Mucosa of descending colon (tissue), 3 donors: Measurements from ENCODE around the gene WDR46. TPM values are rescaled to one million over a fixed set of nuclear protein-coding genes. Genes with fewer than 3 reads are reported as not detected.

ENCODE experiments used
- ATAC-seq: fragments of 200-7000 bp; cut with Tn5 transposase; one replicate; pipeline ENCODE4 v1.9.1; 2020; ENCODE audit warnings: mild to moderate bottlenecking, moderate library complexity
- DNase-seq, 3 donors: peaks; one replicate each; pipeline ENCODE4 v3.0.0-alpha.2; 2020
- H3K36me3 ChIP-seq: fragments of 200-600 bp; one replicate; pipeline ENCODE4 v1.8.0; 2021; ENCODE audit warnings: low read depth, mild to moderate bottlenecking
- H3K4me1 ChIP-seq: fragments of 200-600 bp; one replicate; pipeline ENCODE4 v1.8.0; 2021; ENCODE audit warnings: low read depth, mild to moderate bottlenecking
- H3K4me3 ChIP-seq: fragments of 200-600 bp; one replicate; pipeline ENCODE4 v1.8.0; 2021; ENCODE audit warnings: mild to moderate bottlenecking
- H3K9me3 ChIP-seq: fragments of 200-600 bp; one replicate; pipeline ENCODE4 v1.8.0; 2021; ENCODE audit warnings: mild to moderate bottlenecking
- intact Hi-C, 2 donors: fragments of 100-400 bp; cut with DNase I in 1 of 2; cut with micrococcal nuclease in 1 of 2; formaldehyde crosslinking; loops; one replicate each; pipeline versions ENCODE4 v1.11.0 to v1.11.1; 2022; cut with DNase I, micrococcal nuclease
- total RNA-seq, 3 donors: library from RNA; stranded (reverse); fragmentation: NEBNext Ultra II Directional in 2 of 3; extraction: Animal tissue kit (Norgen Biotek cat#: 25700) in 2 of 3; gene quantifications; one replicate each; pipeline versions ENCODE4 v1.2.1 to v1.2.4, GENCODE V29; 2021 to 2023
- TF ChIP-seq, protein P1 (sequence below): fragments of 200-600 bp; IDR thresholded peaks from one replicate; pipeline ENCODE4 v1.8.0; 2022; ENCODE audit warnings: antibody characterized with exemption, mild to moderate bottlenecking
- donor health status: DM: no; HTN: no; CAD: no; lungs with moderate emphysema.
- donor health status: DM: no; HTN: no; CAD: no.
- donor health status: DM: no; HTN: yes; CAD: no.

Gene WDR46
- total RNA-seq, 3 donors from 2014 or later: 25.5 to 37.9 (median 30.9) TPM

DNA sequence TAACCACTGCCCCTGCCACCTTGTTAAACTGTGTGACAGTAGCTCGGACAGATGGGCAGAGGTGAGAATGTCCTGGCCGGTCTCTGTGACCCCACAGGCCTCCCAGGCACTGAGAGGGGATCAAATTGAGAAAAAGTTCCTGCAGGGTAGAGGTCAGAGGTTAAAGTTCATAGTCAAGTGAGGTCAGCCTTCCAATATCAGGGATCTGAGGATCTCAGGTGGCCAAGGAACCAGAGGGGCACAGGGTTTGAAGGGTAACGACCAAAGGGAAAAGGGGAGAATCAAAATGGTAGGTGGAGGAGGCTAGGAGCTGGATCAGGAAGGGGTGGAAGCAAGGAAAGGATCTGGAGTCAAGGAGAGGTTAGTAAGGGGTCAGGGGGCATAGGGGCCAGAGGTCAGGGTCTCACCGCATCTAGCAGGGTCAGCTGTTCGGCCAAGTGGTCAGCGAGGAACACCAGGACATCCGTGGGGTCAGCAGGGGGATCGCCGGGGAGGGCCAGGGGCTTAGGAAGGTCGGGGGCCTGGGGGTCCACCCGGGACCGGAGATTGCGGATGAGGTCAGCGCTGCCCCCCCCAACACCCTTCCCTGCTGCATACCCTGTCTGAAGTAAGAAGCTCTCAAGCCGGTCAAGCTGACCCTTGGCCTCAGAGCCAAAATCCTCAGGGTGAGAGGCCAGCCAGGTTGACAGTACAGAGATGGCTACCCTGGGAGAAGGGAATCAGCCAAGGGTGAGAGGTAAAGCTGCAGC is 6.8 kb upstream of the WDR46 start:
- Histone ChIP-seq H3K9me3 (no peaks in the 10 kb centered on the region), H3K36me3 (no peaks in the 10 kb centered on the region), H3K4me1 (peaks cover 19% of the 10 kb centered on the region), H3K4me3 (no peak overlapping the region)
- ATAC-seq: no peak
- intact Hi-C loops: no loop called here
- TF ChIP-seq, protein P1, sequence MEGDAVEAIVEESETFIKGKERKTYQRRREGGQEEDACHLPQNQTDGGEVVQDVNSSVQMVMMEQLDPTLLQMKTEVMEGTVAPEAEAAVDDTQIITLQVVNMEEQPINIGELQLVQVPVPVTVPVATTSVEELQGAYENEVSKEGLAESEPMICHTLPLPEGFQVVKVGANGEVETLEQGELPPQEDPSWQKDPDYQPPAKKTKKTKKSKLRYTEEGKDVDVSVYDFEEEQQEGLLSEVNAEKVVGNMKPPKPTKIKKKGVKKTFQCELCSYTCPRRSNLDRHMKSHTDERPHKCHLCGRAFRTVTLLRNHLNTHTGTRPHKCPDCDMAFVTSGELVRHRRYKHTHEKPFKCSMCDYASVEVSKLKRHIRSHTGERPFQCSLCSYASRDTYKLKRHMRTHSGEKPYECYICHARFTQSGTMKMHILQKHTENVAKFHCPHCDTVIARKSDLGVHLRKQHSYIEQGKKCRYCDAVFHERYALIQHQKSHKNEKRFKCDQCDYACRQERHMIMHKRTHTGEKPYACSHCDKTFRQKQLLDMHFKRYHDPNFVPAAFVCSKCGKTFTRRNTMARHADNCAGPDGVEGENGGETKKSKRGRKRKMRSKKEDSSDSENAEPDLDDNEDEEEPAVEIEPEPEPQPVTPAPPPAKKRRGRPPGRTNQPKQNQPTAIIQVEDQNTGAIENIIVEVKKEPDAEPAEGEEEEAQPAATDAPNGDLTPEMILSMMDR: no peak
- DNase-seq: peak in 1 of 3 donors; percentile 33

DNA sequence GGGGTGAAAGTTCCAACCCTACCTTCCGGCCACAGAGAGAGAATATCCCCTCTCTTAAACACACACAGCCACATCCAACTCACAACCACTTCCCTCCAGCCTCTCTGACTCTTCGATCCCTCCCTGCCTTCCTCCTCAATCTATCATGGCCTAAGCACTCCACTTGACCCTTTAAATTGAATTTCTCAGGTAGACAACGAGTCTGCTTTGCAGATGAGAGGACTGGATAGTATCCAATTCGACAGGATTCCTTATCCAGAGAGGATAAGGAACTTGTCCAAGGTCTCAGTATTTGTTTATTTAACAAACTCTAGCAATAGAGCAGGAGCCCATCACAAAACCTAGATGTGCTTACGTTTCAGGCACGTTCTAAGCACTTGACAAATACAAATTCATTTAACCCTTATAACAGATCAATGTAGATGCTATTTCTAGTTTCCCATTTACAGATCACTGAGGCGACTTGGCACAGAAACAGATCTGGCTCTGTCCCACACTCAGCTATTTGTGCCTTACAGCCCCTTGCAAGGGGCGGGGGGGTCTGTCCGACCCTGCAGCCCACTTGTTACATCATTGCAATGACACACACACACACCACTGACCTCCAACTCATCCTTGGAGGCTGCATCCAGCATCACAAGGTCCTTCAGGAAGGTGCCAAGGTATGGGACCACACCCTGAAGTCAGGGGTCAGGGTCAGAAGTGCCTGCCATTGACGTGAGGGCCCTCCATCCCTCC is 5.2 kb upstream of the WDR46 start:
- peaks cover 19% of the 10 kb centered on the region for H3K4me1 ChIP-seq
- TF ChIP-seq, protein P1: no peak
- H3K36me3 ChIP-seq: no peaks in the 10 kb centered on the region
- no peaks in the 10 kb centered on the region for H3K9me3 ChIP-seq
- no peak overlapping the region for H3K4me3 ChIP-seq
- ATAC-seq (no peak), DNase-seq (no peak)
- intact Hi-C loops: no loop called here

DNA sequence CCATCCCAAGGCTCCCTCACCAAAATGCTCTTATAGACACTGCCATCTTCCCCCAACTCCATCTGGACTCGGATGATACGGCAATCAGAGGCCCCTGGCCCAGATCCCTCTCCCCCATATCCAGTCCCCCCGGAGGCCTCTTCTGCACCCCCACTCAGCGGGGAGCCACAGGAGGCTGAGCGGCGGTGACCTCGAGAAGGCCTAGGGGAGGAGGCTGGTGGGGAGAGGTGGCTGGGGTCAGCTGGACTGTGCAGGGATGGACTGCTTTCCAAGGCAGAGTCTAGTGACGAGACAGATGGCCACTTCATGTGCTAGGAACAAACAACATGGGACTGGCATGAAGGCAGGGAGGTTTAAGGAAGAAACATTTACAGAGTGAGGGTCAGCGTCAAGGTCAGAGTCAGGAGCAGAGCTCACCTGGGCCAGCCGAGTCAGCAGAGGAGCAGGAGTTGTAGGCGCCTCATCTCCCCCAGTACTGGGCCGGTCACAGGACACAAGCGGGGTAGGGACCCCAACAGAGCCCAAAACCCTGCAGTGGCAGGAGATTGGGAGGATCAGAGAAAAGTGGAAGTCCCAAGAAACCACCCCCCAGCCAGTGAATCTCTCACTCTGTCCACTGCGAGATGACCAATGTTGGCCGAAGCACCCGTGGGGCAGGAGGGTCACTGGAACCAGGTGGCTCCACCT is 4.1 kb upstream of the WDR46 start:
- H3K36me3 ChIP-seq: no peaks in the 10 kb centered on the region
- intact Hi-C loops: no loop called here
- TF ChIP-seq, protein P1: no peak
- ATAC-seq: no peak
- H3K4me1 ChIP-seq: peaks cover 21% of the 10 kb centered on the region
- DNase-seq: no peak
- H3K9me3 ChIP-seq: no peaks in the 10 kb centered on the region
- H3K4me3 ChIP-seq: no peak overlapping the region

- intact Hi-C loops: no loop called here
- TF ChIP-seq, protein P1: no peak
- ATAC-seq: no peak
- peaks cover 18% of the 10 kb centered on the region for H3K4me1 ChIP-seq
- no peaks in the 10 kb centered on the region for H3K36me3 ChIP-seq
- H3K9me3 ChIP-seq: no peaks in the 10 kb centered on the region
- H3K4me3 ChIP-seq: no peak overlapping the region
- DNase-seq: no peak
Measured at GRCh38 chr6:33290459-33290858, 1.4 kb upstream of the WDR46 start.

DNA sequence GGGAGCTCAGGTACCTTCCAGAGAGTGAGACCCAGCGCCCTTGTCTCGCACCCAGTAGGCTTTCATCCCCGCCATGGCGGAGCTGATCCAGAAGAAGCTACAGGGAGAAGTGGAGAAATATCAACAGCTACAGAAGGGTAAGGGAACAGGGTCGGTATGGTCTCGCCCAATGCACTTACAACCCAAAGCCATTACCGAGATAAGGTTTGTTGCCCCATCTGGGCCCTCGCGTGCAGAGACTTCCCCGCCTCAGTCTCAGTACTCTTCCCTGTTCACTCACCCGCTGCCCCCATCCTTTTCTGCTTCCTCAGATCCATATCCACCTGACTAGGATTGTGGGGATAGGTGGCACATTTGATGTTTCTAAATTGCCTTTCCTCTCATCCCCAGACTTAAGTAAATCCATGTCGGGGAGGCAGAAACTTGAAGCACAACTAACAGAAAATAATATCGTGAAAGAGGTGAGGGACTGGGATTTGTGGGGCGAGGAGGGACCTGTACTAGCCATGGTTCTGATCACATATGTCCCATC is 811 bp upstream of the WDR46 start:
- intact Hi-C loops: no loop called here
- no peaks in the 10 kb centered on the region for H3K9me3 ChIP-seq
- no peaks in the 10 kb centered on the region for H3K36me3 ChIP-seq
- H3K4me3 ChIP-seq: peak overlapping the region; percentile 54
- ATAC-seq (peak; percentile 19), DNase-seq (no peak)
- TF ChIP-seq, protein P1: no peak
- peaks cover 18% of the 10 kb centered on the region for H3K4me1 ChIP-seq
